A673 (cell line): ENCODE data around the gene PARP8. TPM values are rescaled to one million over a fixed set of nuclear protein-coding genes. Genes with fewer than 3 reads are reported as not detected.
"Not testable (repeated sequence)": the region's sequence is repeated elsewhere in the genome, so short reads cannot be mapped to it uniquely, and the experiment has no call there.

ENCODE experiments used
- Bru-seq: library from RNA; stranded (reverse); fragments of 400-500 nt; gene quantifications from one replicate; lab custom pipeline; 2021; lab: Mats Ljungman, UMichigan
- BruChase-seq, 2 experiments: library from RNA; stranded (reverse); fragments of 400-500 nt; gene quantifications; one replicate each; lab custom pipeline; 2021; lab: Mats Ljungman, UMichigan
- BruUV-seq: library from RNA; stranded (reverse); fragments of 400-500 nt; replicated peaks from 2 replicates; lab custom pipeline; 2021; lab: Mats Ljungman, UMichigan
- CTCF ChIA-PET: fragments of 300-600 bp; sonication (Branson Sonifier 250); formaldehyde crosslinking; loops from one replicate; lab custom pipeline; 2022; ENCODE audit warnings: antibody characterized with exemption; lab: Charles Lee
- POLR2A ChIA-PET: fragments of 300-600 bp; sonication (Branson Sonifier 250); formaldehyde crosslinking; loops from one replicate; lab custom pipeline; 2022; ENCODE audit warnings: antibody characterized with exemption; ENCODE audit not compliant: low non-redundant PET; lab: Charles Lee
- DNase-seq: peaks from one replicate; pipeline ENCODE4 v3.0.0-alpha.2; 2015; ENCODE audit warnings: low spot score
- H3K27ac ChIP-seq: fragments of 200-600 bp; sonication (generic); 2 replicates; pipeline ENCODE4 v1.5.1; 2016; ENCODE audit warnings: mixed run types, low read depth, mild to moderate bottlenecking, mixed read lengths, antibody characterized with exemption, low read length; ENCODE audit not compliant: poor library complexity, severe bottlenecking
- H3K27me3 ChIP-seq: fragments of 200-600 bp; sonication (generic); replicated peaks from 2 replicates; pipeline ENCODE4 v1.6.1; 2017; ENCODE audit warnings: mixed run types, low read depth, mild to moderate bottlenecking, mixed read lengths, antibody characterized with exemption, low read length; ENCODE audit not compliant: insufficient read depth, poor library complexity
- H3K36me3 ChIP-seq: fragments of 200-600 bp; sonication (generic); 2 replicates; pipeline ENCODE4 v1.6.1; 2016; ENCODE audit warnings: mixed run types, mild to moderate bottlenecking, mixed read lengths, antibody characterized with exemption, low read length; ENCODE audit not compliant: insufficient read depth, poor library complexity, severe bottlenecking
- H3K4me1 ChIP-seq: fragments of 200-600 bp; sonication (generic); 2 replicates; pipeline ENCODE4 v1.6.1; 2017; ENCODE audit warnings: mixed run types, mild to moderate bottlenecking, mixed read lengths, antibody characterized with exemption, low read length; ENCODE audit not compliant: insufficient read depth, poor library complexity, severe bottlenecking
- H3K4me3 ChIP-seq: fragments of 200-600 bp; sonication (generic); 2 replicates; pipeline ENCODE4 v1.5.1; 2016; ENCODE audit warnings: low read depth, mixed run types, mild to moderate bottlenecking, mixed read lengths, low read length; ENCODE audit not compliant: poor library complexity, severe bottlenecking
- H3K9me3 ChIP-seq: fragments of 200-600 bp; sonication (generic); 2 replicates; pipeline ENCODE4 v1.6.1; 2016; ENCODE audit warnings: mixed run types, low read depth, mild to moderate bottlenecking, mixed read lengths, antibody characterized with exemption, low read length; ENCODE audit not compliant: poor library complexity, severe bottlenecking
- EZH2 ChIP-seq: fragments of 200-600 bp; sonication (generic); IDR thresholded peaks from 2 replicates; pipeline ENCODE4 v1.6.1; 2017; ENCODE audit warnings: borderline replicate concordance, low read depth, mild to moderate bottlenecking, mixed read lengths, antibody characterized with exemption, low read length; ENCODE audit not compliant: poor library complexity, severe bottlenecking
- intact Hi-C: fragments of 100-400 bp; cut with micrococcal nuclease; formaldehyde crosslinking; loops from one replicate; pipeline ENCODE4 v1.10.0; 2022; ENCODE audit not compliant: unreplicated experiment
- long read RNA-seq: library from polyadenylated mRNA; stranded (forward); transcript quantifications from one replicate; pipeline ENCODE4 v2.0.0, GENCODE V29; 2022
- total RNA-seq: library from RNA; stranded (reverse); gene quantifications from 2 replicates; pipeline ENCODE4 v1.2.3, GENCODE V29; 2021
- TF ChIP-seq, protein P1 (sequence below): fragments of 300-800, 200-600 bp; sonication (generic); conservative IDR thresholded peaks from 2 replicates; pipeline ENCODE4 v1.5.1; 2017; ENCODE audit warnings: low read depth, mild to moderate bottlenecking, antibody characterized with exemption, low read length, moderate library complexity, mixed read lengths

PARP8 gene
- total RNA-seq: 17.7 and 18.0 TPM in 2 replicates
- percentile 81 among the genes with signal in this experiment for Bru-seq, nascent RNA
- BruChase-seq, experiment 1, labeled RNA remaining after a 2-hour chase: percentile 70 among the genes with signal in this experiment
- percentile 52 among the genes with signal in this experiment for BruChase-seq, experiment 2, labeled RNA remaining after a 6-hour chase
- long read RNA-seq, full-length matches to known transcripts: 6 of 18 reads
- long read RNA-seq, partial matches to known transcripts: 4 of 18 reads
- long read RNA-seq, other reads (novel, unspliced or antisense): 8 of 18 reads

GRCh38 chr5:50666261-50667022, at the start of gene PARP8:
Gene PARP8 (plus strand): TSS chr5:50666637. CDS start chr5:50667096, 459 bp downstream.
- POLR2A ChIA-PET: no interaction called here

GRCh38 chr5:50623666-50624065, 42.8 kb upstream of the PARP8 start:
- H3K27me3 ChIP-seq: no peaks in the 10 kb centered on the region
- no peaks in the 10 kb centered on the region for H3K4me1 ChIP-seq
- no peaks in the 10 kb centered on the region for H3K36me3 ChIP-seq
- DNase-seq: no peak
- ChIA-PET CTCF (no interaction called here), POLR2A (no interaction called here)
- intact Hi-C loops: no loop called here
- H3K4me3 ChIP-seq: no peak overlapping the region
- no TSS peak for BruUV-seq
- no peaks in the 10 kb centered on the region for H3K9me3 ChIP-seq
- no peak for TF ChIP-seq EZH2
- TF ChIP-seq, protein P1, sequence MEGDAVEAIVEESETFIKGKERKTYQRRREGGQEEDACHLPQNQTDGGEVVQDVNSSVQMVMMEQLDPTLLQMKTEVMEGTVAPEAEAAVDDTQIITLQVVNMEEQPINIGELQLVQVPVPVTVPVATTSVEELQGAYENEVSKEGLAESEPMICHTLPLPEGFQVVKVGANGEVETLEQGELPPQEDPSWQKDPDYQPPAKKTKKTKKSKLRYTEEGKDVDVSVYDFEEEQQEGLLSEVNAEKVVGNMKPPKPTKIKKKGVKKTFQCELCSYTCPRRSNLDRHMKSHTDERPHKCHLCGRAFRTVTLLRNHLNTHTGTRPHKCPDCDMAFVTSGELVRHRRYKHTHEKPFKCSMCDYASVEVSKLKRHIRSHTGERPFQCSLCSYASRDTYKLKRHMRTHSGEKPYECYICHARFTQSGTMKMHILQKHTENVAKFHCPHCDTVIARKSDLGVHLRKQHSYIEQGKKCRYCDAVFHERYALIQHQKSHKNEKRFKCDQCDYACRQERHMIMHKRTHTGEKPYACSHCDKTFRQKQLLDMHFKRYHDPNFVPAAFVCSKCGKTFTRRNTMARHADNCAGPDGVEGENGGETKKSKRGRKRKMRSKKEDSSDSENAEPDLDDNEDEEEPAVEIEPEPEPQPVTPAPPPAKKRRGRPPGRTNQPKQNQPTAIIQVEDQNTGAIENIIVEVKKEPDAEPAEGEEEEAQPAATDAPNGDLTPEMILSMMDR: no peak
- H3K27ac ChIP-seq: no peak overlapping the region

More at GRCh38 chr5:50666261-50667022, at the start of gene PARP8:
- CTCF ChIA-PET: no interaction called here
- peak within 1 kb of the TSS; percentile 66 for H3K4me3 ChIP-seq
- intact Hi-C loops: loop anchor here (5.0 kb wide), 1 partner anchor 81 kb away; no protein-coding TSS in a partner anchor
- H3K27me3 ChIP-seq: no peaks in the 10 kb centered on the region
- peak within 1 kb of the TSS; percentile 81 for H3K27ac ChIP-seq
- no TSS peak for BruUV-seq
- no peaks in the 10 kb centered on the region for H3K36me3 ChIP-seq
- H3K4me1 ChIP-seq: peaks cover 4% of the 10 kb centered on the region
- no peaks in the 10 kb centered on the region for H3K9me3 ChIP-seq
- DNase-seq: peak; percentile 62
- TF ChIP-seq, protein P1: no peak
- TF ChIP-seq EZH2: no peak

- H3K27me3 ChIP-seq, CTCF ChIA-PET, H3K36me3 ChIP-seq, H3K4me1 ChIP-seq, DNase-seq, H3K27ac ChIP-seq, H3K4me3 ChIP-seq, H3K9me3 ChIP-seq, POLR2A ChIA-PET, intact Hi-C loops, BruUV-seq: not testable (repeated sequence)
Observed at GRCh38 chr5:50634866-50635265, 31.6 kb upstream of the PARP8 start.

GRCh38 chr5:50637576-50637975, 28.9 kb upstream of the PARP8 start:
- H3K4me3 ChIP-seq, H3K27ac ChIP-seq, H3K4me1 ChIP-seq, CTCF ChIA-PET, H3K27me3 ChIP-seq, DNase-seq, POLR2A ChIA-PET, H3K36me3 ChIP-seq, intact Hi-C loops, H3K9me3 ChIP-seq, BruUV-seq: not testable (repeated sequence)
